ENCODE measurements around the gene SCYL1.
"Not testable (repeated sequence)": the region's sequence is repeated elsewhere in the genome, so short reads cannot be mapped to it uniquely, and the experiment has no call there.

Gene SCYL1

DNA sequence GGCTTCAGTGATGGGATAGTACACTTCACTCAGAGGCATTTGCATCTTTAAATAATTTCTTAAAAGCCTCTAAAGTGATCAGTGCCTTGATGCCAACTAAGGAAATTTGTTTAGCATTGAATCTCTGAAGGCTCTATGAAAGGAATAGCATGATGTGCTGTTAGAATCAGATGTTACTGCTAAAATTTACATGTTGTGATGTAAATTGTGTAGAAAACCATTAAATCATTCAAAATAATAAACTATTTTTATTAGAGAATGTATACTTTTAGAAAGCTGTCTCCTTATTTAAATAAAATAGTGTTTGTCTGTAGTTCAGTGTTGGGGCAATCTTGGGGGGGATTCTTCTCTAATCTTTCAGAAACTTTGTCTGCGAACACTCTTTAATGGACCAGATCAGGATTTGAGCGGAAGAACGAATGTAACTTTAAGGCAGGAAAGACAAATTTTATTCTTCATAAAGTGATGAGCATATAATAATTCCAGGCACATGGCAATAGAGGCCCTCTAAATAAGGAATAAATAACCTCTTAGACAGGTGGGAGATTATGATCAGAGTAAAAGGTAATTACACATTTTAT lies 21.4 kb upstream of the SCYL1 start:
- H3K36me3 ChIP-seq (ENCODE audit: control insufficient read depth, insufficient read depth, low read length), result peaks cover 55% of the 10 kb centered on the region
- peak overlapping the region; percentile 91 for H3K4me3 ChIP-seq (ENCODE audit: low read depth, low read length)
- H3K27me3 ChIP-seq (ENCODE audit: control insufficient read depth, insufficient read depth, low read length), result no peaks in the 10 kb centered on the region
- peak overlapping the region; percentile 98 for H3K9ac ChIP-seq (ENCODE audit: low read depth, low read length)
- peaks cover 7% of the 10 kb centered on the region for H3K4me1 ChIP-seq (ENCODE audit: control insufficient read depth, insufficient read depth, low read length)
- no peaks in the 10 kb centered on the region for H3K9me3 ChIP-seq (ENCODE audit: control insufficient read depth, insufficient read depth, low read length)

DNA sequence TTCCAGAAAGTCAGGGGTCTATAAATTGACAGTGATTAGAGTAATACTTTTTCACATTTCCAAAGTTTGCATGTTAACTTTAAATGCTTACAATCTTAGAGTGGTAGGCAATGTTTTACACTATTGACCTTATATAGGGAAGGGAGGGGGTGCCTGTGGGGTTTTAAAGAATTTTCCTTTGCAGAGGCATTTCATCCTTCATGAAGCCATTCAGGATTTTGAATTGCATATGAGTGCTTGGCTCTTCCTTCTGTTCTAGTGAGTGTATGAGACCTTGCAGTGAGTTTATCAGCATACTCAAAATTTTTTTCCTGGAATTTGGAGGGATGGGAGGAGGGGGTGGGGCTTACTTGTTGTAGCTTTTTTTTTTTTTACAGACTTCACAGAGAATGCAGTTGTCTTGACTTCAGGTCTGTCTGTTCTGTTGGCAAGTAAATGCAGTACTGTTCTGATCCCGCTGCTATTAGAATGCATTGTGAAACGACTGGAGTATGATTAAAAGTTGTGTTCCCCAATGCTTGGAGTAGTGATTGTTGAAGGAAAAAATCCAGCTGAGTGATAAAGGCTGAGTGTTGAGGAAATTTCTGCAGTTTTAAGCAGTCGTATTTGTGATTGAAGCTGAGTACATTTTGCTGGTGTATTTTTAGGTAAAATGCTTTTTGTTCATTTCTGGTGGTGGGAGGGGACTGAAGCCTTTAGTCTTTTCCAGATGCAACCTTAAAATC lies 20.8 kb upstream of the SCYL1 start:
- Histone ChIP-seq H3K4me1 (ENCODE audit: control insufficient read depth, insufficient read depth, low read length) (peaks cover 7% of the 10 kb centered on the region), H3K36me3 (ENCODE audit: control insufficient read depth, insufficient read depth, low read length) (peaks cover 55% of the 10 kb centered on the region), H3K4me3 (ENCODE audit: low read depth, low read length) (peak overlapping the region; percentile 91)

DNA sequence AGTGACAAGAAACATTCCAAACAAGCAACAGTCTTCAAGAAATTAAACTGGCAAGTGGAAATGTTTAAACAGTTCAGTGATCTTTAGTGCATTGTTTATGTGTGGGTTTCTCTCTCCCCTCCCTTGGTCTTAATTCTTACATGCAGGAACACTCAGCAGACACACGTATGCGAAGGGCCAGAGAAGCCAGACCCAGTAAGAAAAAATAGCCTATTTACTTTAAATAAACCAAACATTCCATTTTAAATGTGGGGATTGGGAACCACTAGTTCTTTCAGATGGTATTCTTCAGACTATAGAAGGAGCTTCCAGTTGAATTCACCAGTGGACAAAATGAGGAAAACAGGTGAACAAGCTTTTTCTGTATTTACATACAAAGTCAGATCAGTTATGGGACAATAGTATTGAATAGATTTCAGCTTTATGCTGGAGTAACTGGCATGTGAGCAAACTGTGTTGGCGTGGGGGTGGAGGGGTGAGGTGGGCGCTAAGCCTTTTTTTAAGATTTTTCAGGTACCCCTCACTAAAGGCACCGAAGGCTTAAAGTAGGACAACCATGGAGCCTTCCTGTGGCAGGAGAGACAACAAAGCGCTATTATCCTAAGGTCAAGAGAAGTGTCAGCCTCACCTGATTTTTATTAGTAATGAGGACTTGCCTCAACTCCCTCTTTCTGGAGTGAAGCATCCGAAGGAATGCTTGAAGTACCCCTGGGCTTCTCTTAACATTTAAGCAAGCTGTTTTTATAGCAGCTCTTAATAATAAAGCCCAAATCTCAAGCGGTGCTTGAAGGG lies 20.0 kb upstream of the SCYL1 start:
- Histone ChIP-seq H3K36me3 (ENCODE audit: control insufficient read depth, insufficient read depth, low read length) (peaks cover 55% of the 10 kb centered on the region), H3K27me3 (ENCODE audit: control insufficient read depth, insufficient read depth, low read length) (no peaks in the 10 kb centered on the region), H3K4me3 (ENCODE audit: low read depth, low read length) (peak overlapping the region; percentile 91), H3K4me1 (ENCODE audit: control insufficient read depth, insufficient read depth, low read length) (peaks cover 7% of the 10 kb centered on the region), H3K9me3 (ENCODE audit: control insufficient read depth, insufficient read depth, low read length) (no peaks in the 10 kb centered on the region), H3K9ac (ENCODE audit: low read depth, low read length) (peak overlapping the region; percentile 98)

More for the DNA sequence above, 20.8 kb upstream of the SCYL1 start:
- no peaks in the 10 kb centered on the region for H3K27me3 ChIP-seq (ENCODE audit: control insufficient read depth, insufficient read depth, low read length)
- peak overlapping the region; percentile 98 for H3K9ac ChIP-seq (ENCODE audit: low read depth, low read length)
- H3K9me3 ChIP-seq (ENCODE audit: control insufficient read depth, insufficient read depth, low read length), result no peaks in the 10 kb centered on the region

DNA sequence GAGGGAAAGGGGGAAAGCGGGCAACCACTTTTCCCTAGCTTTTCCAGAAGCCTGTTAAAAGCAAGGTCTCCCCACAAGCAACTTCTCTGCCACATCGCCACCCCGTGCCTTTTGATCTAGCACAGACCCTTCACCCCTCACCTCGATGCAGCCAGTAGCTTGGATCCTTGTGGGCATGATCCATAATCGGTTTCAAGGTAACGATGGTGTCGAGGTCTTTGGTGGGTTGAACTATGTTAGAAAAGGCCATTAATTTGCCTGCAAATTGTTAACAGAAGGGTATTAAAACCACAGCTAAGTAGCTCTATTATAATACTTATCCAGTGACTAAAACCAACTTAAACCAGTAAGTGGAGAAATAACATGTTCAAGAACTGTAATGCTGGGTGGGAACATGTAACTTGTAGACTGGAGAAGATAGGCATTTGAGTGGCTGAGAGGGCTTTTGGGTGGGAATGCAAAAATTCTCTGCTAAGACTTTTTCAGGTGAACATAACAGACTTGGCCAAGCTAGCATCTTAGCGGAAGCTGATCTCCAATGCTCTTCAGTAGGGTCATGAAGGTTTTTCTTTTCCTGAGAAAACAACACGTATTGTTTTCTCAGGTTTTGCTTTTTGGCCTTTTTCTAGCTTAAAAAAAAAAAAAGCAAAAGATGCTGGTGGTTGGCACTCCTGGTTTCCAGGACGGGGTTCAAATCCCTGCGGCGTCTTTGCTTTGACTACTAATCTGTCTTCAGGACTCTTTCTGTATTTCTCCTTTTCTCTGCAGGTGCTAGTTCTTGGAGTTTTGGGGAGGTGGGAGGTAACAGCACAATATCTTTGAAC lies 19.2 kb upstream of the SCYL1 start:
- Histone ChIP-seq H3K9me3 (ENCODE audit: control insufficient read depth, insufficient read depth, low read length) (no peaks in the 10 kb centered on the region), H3K4me1 (ENCODE audit: control insufficient read depth, insufficient read depth, low read length) (peaks cover 7% of the 10 kb centered on the region), H3K36me3 (ENCODE audit: control insufficient read depth, insufficient read depth, low read length) (peaks cover 50% of the 10 kb centered on the region), H3K27me3 (ENCODE audit: control insufficient read depth, insufficient read depth, low read length) (no peaks in the 10 kb centered on the region), H3K9ac (ENCODE audit: low read depth, low read length) (peak overlapping the region; percentile 67), H3K4me3 (ENCODE audit: low read depth, low read length) (peak overlapping the region; percentile 91)

DNA sequence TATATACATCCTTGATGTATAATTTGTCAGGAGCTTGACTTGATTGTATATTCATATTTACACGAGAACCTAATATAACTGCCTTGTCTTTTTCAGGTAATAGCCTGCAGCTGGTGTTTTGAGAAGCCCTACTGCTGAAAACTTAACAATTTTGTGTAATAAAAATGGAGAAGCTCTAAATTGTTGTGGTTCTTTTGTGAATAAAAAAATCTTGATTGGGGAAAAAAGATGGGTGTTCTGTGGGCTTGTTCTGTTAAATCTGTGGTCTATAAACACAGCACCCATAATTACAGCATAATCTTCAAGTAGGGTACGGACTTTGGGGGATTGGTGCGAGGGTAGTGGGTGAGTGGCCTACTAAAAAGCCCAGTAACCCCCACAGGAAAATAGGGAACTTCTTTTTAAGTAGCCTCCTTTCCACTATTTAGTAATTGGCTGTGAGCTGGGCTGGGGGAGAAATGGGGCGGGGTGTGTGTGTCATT lies 18.6 kb upstream of the SCYL1 start:
- H3K27me3 ChIP-seq (ENCODE audit: control insufficient read depth, insufficient read depth, low read length), result no peaks in the 10 kb centered on the region
- H3K9me3 ChIP-seq (ENCODE audit: control insufficient read depth, insufficient read depth, low read length), result no peaks in the 10 kb centered on the region
- peaks cover 44% of the 10 kb centered on the region for H3K36me3 ChIP-seq (ENCODE audit: control insufficient read depth, insufficient read depth, low read length)
- H3K4me3 ChIP-seq (ENCODE audit: low read depth, low read length), result peak overlapping the region; percentile 91
- no peak overlapping the region for H3K9ac ChIP-seq (ENCODE audit: low read depth, low read length)
- H3K4me1 ChIP-seq (ENCODE audit: control insufficient read depth, insufficient read depth, low read length), result peaks cover 7% of the 10 kb centered on the region

DNA sequence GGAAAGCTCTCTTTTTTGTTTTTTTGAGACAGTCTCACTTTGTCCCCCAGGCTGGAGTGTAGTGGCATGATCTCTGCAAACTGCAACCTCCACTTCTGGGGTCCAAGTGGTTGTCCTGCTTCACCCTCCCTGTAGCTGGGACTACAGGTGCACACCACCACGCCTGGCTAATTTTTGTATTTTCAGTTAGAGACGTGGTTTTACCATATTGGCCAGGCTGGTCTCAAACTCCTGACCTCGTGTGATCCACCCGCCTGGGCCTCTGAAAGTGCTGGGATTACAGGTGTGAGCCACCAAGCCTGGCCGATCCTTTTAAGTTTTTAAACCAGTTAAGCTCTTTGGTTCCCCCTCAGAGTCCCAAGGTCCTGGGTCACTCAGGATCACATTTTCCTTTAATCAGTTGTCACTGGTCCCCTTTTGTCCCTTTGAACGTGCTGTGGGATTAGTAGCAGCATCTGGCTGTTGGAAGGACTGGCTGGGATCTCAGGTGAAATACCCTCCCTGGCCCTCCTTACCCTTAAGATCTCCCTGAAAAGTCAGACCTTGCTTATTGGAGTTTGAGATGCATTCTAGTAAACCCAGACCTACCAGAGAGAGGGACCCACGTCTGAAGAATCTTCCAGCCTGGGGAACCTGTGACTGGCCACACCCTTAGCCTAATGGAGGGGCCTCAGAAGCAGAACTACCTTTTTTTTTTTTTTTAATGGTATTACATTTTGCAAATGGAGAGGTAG lies 17.9 kb upstream of the SCYL1 start:
- Histone ChIP-seq H3K9ac (ENCODE audit: low read depth, low read length) (no peak overlapping the region), H3K36me3 (ENCODE audit: control insufficient read depth, insufficient read depth, low read length) (peaks cover 37% of the 10 kb centered on the region), H3K4me1 (ENCODE audit: control insufficient read depth, insufficient read depth, low read length) (peaks cover 7% of the 10 kb centered on the region), H3K9me3 (ENCODE audit: control insufficient read depth, insufficient read depth, low read length) (no peaks in the 10 kb centered on the region), H3K4me3 (ENCODE audit: low read depth, low read length) (no peak overlapping the region), H3K27me3 (ENCODE audit: control insufficient read depth, insufficient read depth, low read length) (no peaks in the 10 kb centered on the region)

DNA sequence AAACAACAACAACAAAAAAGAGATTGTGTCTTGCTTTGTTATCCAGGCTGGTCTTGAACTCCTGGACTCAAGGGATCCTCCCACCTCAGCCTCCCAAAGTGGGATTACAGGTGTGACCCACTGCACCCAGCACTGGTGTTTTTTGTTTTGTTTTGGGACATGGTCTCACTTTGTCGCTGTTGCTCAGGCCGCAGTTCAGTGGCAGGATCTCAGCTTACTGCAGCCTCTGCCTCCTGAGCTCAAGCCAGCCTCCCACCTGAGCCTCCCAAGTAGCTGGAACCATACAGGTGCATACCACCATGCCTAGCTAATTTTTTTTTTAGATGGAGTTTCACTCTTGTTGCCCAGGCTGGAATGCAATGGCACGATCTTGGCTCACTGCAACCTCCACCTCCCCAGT lies 12.6 kb upstream of the SCYL1 start:
- not testable (repeated sequence) for H3K36me3 ChIP-seq (ENCODE audit: control insufficient read depth, insufficient read depth, low read length); H3K9me3 ChIP-seq (ENCODE audit: control insufficient read depth, insufficient read depth, low read length); H3K27me3 ChIP-seq (ENCODE audit: control insufficient read depth, insufficient read depth, low read length); H3K4me1 ChIP-seq (ENCODE audit: control insufficient read depth, insufficient read depth, low read length); H3K4me3 ChIP-seq (ENCODE audit: low read depth, low read length); H3K9ac ChIP-seq (ENCODE audit: low read depth, low read length)

DNA sequence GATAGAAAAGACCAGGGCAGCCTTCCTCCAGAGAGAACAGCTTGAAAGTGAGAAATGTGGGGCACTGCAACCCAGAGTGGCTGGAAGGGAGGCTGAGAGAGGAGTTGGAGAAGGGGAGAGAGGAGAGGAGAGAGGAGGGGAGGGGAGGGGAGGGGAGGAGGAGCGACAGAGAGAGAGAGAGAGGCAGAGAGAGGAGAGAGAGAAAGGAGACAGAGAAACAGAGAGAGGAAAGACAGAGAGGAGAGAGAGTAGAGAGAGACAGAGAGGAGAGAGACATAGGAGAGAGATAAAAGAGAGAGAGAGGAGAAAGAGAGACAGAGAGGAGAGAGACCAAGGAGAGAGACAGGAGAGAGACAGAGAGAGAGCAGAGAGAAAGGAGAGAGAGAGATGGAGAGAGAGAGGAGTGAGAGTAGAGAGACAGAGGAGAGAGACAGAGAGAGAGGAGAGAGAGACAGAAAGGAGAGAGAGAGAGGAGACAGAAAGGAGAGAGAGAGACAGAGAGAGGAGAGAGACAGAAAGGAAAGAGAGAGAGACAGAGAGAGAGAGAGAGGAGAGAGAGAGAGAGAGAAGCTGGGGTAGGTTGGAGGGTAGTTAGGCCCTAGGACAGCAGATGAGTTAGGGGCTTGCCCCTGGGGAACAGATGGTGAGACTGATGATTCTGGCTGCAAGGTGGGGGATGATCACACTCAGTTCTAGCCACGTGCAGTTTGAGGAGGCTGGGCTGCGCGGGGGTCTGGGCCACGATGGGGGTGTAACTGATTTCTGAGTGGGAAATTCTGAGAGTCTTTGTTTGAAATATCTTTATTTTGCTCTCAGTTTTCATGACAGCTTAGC lies 8.5 kb upstream of the SCYL1 start:
- H3K9ac ChIP-seq (ENCODE audit: low read depth, low read length), result no peak overlapping the region
- H3K36me3 ChIP-seq (ENCODE audit: control insufficient read depth, insufficient read depth, low read length), result no peaks in the 10 kb centered on the region
- no peaks in the 10 kb centered on the region for H3K27me3 ChIP-seq (ENCODE audit: control insufficient read depth, insufficient read depth, low read length)
- H3K4me1 ChIP-seq (ENCODE audit: control insufficient read depth, insufficient read depth, low read length), result no peaks in the 10 kb centered on the region
- no peak overlapping the region for H3K4me3 ChIP-seq (ENCODE audit: low read depth, low read length)
- H3K9me3 ChIP-seq (ENCODE audit: control insufficient read depth, insufficient read depth, low read length), result no peaks in the 10 kb centered on the region

DNA sequence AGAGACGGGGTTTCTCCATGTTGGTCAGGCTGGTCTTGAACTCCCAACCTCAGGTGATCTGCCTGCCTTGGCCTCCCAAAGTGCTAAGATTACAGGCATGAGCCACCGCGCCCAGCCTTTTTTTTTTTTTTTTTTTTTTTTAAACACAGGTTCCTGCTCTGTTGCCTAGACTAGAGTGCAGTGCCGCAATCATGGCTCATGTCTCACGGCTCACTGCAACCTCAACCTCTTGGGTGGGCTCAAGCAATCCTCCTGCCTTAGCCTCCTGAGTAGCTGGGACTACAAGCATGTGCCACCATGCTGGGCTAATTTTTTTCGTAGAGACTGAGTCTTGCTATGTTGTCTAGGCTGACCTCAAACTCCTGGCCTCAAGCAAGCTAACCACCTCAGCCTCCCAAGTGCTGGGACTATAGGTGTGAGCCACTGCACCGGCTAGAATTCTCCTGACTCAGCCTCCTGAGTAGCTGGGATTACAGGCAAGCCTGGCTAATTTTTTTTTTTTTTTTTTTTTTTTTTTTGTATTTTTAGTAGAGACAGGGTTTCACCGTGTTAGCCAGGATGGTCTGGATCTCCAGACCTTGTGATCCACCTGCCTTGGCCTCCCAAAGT lies 5.8 kb upstream of the SCYL1 start:
- H3K27me3 ChIP-seq (ENCODE audit: control insufficient read depth, insufficient read depth, low read length); H3K9ac ChIP-seq (ENCODE audit: low read depth, low read length); H3K36me3 ChIP-seq (ENCODE audit: control insufficient read depth, insufficient read depth, low read length): not testable (repeated sequence)

DNA sequence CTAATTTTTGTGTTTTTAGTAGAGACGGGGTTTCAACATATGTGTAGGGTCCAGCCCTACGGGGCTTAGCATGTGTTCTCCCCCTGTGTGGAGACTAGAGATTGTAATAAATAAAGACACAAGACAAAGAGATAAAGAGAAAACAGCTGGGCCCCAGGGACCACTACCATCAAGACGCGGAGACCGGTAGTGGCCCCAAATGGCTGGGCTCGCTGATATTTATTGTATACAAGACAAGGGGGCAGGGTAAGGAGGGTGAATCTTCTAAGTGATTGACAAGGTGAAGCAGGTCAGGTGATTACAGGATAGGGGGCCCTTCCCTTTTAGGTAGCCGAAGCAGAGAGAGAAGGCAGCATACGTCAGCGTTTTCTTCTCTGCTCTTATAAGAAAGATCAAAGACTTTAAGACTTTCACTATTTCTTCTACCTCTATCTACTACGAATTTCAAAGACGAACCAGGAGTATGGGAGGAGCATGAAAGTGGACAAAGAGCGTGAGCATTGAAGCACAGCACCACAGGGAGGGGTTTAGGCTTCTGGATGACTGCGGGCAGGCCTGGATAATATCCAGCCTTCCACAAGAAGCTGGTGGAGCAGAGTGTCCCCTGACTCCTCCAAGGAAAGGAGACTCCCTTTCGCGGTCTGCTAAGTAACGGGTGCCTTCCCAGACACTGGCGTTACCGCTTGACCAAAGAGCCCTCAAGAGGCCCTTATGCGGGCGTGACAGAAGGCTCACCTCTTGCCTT lies 2.9 kb upstream of the SCYL1 start:
- not testable (repeated sequence) for H3K36me3 ChIP-seq (ENCODE audit: control insufficient read depth, insufficient read depth, low read length); H3K9ac ChIP-seq (ENCODE audit: low read depth, low read length); H3K4me3 ChIP-seq (ENCODE audit: low read depth, low read length); H3K9me3 ChIP-seq (ENCODE audit: control insufficient read depth, insufficient read depth, low read length); H3K4me1 ChIP-seq (ENCODE audit: control insufficient read depth, insufficient read depth, low read length); H3K27me3 ChIP-seq (ENCODE audit: control insufficient read depth, insufficient read depth, low read length)

More for the DNA sequence above, 5.8 kb upstream of the SCYL1 start:
- not testable (repeated sequence) for H3K4me1 ChIP-seq (ENCODE audit: control insufficient read depth, insufficient read depth, low read length); H3K9me3 ChIP-seq (ENCODE audit: control insufficient read depth, insufficient read depth, low read length); H3K4me3 ChIP-seq (ENCODE audit: low read depth, low read length)

Measured in iPS-15b (cell line).